GM21825 (cell line): ENCODE measurements around the gene MVK.
"Not testable (repeated sequence)": the region's sequence is repeated elsewhere in the genome, so short reads cannot be mapped to it uniquely, and the experiment has no call there.

Experiments
- ATAC-seq: cut with Tn5 transposase; IDR thresholded peaks from one replicate; pipeline ENCODE4 v1.9.1; 2021; ENCODE audit warnings: mild to moderate bottlenecking, moderate library complexity; ENCODE audit not compliant: unreplicated experiment

The MVK gene

DNA sequence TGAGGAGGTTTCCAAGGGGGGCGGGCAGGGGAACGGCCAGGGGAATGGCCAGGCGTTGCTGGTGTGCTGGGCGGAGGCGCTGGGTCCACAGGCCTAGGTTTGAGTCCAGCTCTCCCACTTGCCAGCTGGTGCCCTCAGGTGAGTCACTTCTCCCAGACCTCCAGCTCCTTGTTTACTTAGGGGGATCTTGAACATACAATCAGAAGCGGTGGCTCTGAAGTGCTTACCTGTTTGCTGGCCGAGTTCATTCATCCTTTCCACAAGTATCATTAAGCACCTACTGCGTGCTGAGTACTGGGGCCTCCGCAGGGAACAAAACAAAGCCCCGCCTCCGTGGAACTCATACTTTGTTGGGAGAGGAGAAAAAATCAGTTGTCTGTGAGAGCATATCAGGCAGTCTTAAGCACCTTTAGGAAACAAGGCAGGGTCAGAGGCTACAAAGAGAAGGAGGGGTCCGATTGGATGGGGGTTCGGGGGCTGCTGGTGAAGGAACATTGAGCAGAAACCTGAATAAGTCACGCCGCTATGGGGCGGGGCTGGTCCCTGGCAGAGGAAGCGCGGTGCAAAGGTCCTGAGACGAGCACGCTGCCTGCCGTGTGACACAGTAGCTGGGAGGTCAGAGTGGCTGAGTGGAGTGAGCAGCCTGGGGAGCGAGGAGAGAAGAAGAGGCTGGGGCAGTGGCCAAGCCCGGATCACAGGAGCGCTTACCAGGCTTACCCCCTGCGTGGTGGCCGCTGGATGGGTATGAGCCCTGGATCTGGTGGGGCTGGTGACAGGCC is 15.1 kb downstream of the MVK start:
- no peak for ATAC-seq

DNA sequence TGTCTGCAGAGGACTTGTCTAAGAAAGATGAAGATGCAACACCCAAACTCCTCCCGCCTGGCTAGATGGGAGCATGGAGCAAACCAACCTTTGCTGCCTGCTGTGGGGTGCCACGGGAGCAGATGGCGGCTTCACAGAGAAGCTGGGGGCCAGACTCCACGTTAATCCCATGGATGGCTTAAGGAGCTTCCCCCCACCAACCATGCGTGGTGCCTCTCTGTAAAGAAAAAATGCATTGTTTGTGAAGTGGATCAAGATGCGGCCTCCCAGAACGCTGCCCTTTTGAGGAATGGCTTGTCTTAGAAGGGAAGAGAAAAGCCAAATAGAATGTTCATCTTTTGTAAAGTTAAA is 15.6 kb downstream of the MVK start:
- ATAC-seq: no peak

DNA sequence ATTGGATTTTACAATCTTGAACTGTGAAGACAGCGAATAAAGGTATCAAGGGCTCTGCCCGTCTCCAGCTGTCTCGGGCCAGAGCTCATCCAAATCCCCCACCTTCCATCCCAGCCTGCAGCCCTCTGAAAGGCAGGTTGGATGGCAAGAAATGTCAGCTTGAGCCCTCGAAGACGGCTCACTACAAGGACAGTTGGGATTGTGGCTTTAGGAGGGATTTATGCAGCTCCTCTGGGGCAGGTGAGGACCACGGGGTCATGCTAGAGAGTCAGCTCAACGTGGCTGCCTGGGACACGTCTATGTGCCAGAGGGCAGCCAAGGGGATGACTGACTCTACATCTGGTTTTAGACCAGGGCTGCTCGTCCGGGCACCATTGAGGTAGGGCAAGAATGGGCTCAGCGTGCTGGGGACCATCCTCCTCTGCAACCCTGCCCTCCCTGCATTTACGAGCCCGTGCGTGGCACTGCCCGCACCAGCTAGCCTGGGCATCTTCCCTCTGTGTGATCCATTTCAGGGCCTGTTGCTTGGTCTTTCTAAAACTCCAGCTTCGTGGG is 16.2 kb downstream of the MVK start:
- no peak for ATAC-seq

DNA sequence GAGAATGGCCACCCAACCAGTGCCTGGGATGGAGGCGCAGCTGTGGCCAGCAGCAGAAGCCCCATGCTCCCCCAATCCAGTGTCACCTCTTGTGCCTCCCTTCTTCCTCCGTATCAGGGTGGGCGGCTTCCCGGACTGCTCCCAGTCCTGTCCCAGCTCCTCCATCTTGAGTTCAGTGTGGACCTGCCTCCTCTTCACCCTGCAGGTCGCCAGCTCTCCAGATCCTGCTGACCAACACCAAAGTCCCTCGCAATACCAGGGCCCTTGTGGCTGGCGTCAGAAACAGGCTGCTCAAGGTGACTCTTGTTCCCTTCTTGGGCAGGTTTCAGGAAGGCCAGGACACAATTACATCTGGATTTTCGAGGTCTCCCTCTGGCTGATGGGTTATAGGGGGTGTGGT is 17.0 kb downstream of the MVK start:
- no peak for ATAC-seq

DNA sequence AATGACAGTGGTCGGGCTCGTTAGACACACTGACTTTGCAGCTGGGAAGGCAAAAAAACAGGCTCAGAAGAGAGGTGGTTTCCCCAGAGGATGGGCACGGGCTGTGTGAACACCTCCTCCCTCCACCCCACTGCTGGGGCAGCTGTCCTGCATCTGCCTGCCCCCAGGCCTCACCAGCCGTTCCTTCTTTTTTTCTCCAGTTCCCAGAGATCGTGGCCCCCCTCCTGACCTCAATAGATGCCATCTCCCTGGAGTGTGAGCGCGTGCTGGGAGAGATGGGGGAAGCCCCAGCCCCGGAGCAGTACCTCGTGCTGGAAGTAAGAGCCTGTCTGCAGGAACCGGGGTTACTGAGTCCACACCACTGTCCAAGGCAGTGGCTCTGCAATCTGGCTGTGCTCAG is 17.4 kb downstream of the MVK start:
- no peak for ATAC-seq

DNA sequence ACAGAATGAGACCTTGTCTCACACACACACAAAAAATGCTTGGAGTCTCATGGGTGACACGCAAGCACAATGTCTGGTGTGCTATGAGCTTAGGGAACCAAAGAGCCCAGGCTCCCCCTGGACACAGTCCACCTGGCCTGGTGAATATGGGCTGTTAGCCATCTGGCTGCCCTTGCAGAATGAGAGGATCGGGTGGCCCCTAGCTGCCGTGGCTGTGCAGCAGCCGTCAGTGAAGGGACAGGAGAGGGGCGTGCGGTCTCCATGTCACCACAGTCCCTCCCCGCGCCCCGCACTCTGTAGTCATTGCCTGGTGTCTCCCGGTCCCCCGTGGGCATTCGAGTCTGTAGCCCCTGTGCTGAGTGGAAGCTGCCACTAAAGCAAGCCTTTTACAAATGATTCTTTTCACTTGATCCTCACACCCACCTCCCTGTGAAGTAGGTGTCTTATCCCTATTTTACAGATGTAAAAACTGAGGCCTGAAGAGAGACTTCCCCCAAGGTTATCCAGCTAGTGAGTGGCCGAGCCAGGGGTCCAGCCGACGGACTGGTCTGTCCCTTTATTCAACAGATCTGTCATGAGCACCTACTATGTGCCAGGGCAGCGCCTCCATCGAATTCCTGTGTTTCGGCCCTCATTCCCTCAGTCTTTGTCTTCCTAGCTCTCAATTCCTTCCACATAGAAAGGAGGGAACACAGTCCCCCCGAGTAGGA is 18.8 kb downstream of the MVK start:
- no peak for ATAC-seq

DNA sequence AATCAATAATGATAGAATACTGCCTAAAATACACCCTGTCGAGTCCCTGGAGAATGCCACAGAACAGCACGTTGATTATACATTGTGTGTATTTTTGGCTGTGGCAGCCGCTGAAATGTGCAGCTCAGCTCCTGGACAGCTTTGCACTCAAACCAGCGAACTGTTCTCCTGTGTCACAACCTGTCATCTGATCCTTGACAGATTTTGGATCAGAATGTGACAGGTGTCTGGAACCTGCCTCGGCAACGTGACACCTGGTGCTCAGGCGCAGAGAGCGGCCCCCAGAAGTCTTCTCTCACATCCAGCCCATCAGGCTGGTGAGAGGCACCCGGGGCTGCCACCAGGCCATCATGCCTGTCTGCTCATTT is 19.3 kb downstream of the MVK start:
- ATAC-seq: no peak

DNA sequence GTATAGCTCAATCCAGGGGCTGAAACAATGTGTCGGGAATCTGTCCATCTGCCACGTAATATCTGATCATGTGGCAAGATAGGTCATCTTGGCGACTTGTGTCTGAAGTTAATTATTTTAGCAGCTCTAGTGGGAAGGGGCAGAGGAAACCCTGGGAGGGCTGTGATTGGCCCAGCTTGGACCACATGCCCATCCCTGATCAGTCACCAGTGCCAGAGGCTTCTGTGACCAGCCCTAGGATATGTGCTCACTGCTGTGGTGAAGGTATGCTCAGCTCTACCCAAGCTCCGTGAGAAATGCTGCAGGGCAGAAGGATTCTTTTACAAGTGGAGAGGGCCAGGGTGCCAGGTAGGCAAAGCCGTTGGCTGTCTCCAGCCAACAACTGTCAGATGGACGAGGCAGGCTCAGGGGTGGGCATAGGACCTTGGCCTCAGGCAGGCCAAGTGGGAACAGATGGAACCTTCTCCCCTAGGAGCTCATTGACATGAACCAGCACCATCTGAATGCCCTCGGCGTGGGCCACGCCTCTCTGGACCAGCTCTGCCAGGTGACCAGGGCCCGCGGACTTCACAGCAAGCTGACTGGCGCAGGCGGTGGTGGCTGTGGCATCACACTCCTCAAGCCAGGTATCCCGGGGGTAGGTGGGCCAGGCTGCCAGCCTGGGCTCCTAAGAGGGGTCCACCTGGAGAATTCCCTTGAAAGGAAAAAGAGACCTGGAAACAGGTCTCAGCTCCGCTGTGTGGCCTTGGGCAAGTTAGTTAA is 21.1 kb downstream of the MVK start:
- ATAC-seq: no peak

DNA sequence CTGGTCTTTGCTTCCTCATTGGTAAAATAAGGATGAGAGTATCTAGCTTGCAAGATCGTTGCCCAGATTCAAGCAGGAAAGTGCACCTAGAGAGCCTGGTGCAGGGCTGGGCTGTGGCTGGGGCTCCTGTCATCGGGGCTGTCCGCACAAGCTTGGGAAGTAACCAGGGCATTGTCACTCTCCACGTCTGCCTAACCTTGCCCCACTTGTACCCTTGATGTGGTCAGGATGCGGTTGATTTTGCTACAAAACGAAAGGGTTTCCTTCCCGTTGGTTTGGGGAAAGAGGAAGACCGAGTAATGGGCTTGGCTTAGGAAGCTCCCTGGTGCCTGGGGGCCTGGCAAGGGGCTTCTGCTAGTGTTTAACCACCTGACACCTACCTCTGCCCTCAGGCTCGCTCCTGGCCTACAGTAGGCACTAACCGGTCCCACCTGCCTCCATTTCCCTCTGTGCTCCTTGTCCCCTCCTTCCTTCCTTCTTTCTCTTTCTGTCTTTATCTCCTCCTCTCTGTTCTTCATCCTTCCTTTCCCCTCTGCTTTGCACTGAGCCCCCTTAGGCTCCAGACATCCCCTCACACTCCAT is 21.8 kb downstream of the MVK start:
- no peak for ATAC-seq

DNA sequence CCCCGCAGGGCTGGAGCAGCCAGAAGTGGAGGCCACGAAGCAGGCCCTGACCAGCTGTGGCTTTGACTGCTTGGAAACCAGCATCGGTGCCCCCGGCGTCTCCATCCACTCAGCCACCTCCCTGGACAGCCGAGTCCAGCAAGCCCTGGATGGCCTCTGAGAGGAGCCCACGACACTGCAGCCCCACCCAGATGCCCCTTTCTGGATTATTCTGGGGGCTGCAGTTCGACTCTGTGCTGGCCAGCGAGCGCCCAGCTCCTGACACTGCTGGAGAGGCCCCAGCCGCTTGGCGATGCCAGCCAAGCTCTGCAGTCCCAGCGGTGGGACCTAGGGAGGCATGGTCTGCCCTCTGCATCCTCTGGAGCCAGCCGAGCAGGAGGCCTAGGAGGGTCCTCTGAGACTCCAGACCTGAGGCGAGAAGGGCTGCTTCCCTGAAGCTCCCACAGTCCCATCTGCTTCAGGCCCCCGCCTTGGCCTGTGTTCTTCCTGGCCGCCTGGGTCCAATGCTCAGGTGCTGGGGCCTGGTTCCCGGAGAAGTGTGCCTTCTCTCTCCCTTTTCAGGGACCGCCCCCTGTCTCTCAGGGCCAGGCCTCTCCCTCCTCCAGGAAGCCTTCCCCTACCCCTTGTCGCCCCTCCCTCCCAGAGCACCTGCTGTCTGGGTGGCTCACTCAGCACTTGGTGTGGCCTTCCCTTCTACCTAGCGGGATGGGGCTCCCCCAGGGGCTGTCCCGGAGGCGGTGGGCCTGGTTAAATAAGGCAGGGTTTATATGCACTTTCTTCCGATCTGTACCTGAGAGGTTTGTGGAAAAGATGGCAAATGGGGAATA is 23.0 kb downstream of the MVK start:
- no peak for ATAC-seq

DNA sequence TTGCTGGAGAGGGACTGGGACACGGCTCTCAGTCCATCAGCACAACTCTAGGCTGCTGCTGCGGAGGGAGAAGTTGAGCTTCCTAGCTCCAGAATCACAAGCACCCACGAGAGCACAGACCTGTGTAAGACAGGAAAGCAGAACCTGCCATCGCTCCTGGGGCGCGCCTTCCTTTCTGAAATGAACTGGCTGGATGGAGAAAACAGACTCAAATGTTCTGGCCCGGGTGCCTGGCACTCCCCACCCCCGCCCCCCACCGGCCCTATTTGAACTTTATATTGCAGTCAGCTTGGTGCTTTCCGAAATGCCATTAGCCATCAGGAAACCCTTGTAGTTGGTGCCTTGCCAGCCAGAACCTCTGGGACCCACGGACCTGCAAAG is 23.8 kb downstream of the MVK start:
- no peak for ATAC-seq

DNA sequence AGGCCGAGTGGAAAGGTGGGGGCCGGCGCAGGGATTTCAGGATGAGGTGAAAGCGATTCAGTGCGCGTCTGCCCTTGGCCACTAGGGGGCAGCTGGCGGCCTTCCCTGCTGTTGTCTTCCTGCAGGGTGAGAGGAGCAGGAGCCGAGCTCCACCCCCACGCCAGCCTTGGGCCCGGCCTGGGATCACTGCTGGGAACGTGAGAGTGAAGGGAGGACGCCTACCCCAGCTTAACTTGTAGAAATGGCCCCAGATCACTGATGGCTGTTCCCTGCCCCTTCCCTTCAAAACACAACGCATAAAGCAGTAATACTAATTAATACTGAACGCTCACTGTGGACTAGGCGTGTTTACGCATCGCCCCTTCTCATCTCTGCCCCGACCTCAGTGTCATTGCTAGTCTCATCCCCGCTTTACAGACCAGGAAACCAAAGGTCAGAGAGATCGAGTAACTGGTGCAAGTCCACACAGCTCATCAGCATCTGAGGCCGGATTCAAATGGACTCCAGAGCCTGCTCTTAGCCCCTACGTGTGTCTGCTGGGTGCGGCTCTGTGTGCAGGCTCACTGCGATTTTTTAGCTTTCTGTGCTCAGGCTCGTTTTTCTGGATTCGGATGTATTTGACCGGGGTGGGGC is 24.3 kb downstream of the MVK start:
- no peak for ATAC-seq

DNA sequence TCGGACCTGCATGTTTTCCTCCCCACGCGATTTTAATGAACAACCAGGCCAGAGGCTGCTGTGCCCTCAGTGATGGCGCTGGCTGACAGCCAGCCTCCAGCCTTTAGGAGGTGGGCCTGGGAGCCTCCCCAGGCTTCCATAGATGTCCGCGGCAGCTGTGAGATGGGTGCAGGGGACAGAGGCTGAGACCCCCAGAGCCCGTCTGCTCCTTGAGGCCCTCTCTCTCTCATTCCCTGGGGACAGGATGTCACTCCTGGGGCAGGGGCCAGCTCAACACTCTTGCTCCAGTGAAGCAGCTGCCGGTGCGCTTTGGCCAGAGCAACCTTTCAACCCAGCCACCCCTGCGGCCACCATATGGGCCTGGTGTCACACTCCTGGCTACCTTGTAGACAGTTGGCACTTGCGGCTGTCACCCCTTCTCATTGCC is 24.8 kb downstream of the MVK start:
- ATAC-seq: no peak

DNA sequence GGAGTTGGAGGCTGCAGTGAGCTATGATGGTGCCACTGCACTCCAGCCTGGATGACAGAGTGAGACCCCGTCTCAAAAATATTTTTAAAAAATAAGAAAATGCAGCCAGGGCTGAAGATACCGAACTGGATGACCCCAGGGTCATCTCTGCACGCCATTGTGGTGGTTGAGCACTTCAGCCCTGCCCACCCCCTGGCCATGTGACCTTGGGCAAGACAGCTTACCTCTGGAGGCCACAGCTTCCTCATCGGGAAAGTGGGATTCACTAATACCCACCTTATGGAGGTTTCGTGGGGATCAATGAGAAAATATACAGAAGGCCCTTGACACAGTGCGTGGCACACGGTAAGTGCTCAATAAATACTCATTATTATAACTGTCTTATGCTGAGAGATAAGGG is 25.5 kb downstream of the MVK start:
- ATAC-seq: no peak

DNA sequence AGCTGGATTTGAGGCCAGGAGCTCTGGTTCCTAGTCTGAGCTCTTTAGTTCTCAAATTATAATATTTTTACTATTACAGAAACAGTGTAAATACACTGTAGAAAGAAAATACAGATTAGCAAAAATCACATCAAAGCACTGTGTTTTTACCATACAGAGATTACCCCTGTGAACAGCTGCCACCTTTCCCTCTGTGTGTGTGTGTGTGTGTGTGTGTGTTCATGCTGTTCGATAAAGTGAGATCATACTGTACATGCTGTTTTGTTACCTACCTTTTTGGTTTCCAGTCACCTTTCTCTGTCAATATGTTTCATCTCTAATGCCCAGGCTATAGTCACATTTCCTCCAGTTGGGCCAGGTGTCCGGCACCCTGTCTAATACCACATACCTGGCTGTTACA is 26.9 kb downstream of the MVK start:
- no peak for ATAC-seq

DNA sequence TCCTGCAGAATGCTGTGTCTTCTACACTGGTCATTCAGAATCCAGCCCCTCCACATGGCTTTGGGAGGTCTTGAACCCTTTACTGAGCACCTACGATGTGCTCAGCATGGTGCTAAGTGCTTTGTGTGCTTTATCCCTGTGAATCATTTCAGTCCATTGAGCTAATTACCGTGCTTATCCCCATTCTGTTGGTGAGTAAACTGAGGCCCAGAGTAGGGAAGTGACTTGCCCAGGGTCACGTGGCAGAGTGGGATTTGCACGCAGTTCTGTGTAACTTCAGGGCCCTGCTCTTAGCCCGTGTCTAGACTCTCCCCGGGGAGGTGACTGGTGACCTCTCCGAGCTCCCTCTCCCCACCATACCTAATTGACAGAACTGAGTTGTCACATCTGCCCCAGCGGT is 27.4 kb downstream of the MVK start:
- no peak for ATAC-seq

DNA sequence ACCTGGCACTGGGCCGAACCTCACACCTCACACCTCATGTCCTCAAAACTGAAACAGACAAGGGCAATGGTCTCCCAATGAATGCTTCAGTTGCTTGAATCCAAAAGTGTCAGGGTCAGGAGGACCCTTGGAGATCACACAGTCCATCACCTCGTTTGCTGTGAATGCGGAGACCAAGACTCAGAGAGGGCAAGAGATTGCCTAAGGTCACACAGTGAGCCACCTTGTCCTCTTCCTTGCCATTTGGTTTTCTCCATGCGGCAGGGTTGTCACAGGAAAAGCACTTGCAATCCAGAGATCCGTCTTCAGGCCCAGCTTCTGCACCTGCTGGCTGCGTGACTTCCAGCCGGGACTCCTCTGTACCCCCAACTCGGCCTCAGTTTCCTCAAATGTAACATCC is 28.0 kb downstream of the MVK start:
- ATAC-seq: no peak

DNA sequence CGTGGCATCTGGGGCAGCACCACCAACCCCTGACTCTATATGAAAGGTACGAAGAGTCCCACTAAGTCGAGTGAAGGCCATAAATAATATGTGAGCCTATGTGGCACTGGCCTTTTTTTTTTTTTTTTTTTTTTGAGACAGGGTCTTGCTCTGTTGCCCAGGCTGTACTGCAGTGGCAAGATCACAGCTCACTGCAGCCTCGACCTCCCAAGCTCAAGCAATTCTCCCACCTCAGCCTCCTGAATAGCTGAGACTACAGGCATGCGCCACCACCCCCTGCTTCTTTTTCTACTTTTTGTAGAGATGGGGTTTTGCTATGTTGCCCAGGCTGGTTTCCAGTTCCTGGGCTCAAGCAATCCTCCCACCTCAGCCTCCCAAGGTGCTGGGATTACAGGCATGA is 28.5 kb downstream of the MVK start:
- ATAC-seq: not testable (repeated sequence)

DNA sequence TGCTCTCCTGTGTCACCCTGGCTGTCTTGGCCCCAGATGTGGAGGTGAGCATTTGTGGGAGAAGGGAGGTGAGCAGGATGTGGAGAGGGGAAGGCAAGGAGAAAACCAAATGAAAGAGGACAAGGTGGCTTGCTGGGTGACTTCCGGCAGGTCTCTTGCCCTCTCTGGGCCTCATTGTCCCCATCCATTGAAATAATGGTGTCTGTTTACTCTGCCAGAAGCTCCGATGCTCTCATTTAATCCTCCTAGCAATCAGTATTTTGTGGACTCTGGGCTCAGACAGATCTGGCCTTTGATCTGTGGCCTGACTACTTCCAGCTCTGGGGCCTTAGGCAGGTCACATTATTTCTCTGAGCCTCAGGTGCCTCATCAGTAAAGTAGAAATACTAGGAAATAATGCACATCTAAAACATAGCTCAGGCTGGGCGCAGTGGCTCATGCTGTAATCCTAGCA is 30.6 kb downstream of the MVK start:
- ATAC-seq: no peak

DNA sequence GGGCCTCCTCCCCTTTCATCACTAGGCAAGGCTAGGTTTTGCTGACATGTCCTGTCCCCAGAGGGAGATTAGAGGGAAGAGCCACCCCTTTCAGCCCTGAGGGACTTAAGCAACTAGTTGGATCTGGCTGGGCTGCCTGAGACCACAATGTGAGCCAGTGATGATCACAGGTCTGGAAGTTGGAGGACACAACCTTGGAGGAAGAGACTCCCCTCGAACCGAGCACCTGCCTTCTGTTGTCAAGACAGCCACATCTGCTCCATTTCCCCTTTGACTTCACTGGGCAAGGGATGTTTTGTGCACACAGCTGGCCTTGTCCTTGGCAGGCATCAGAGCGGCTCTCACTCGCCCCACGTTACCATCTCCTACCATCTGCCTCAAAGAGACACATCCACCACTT is 31.4 kb downstream of the MVK start:
- no peak for ATAC-seq
